Prostate gland (tissue), 2 donors: Measurements from ENCODE around the gene GLTP. TPM values are rescaled to one million over a fixed set of nuclear protein-coding genes. Genes with fewer than 3 reads are reported as not detected.

Experiments
- DNase-seq: peaks from one replicate; pipeline ENCODE4 v3.0.0-alpha.2; 2019; ENCODE audit warnings: low spot score
- H3K27ac ChIP-seq, 2 donors: fragments of 200-600 bp; sonication (generic); 2 replicates each; pipeline ENCODE4 v1.5.1; 2017 to 2019
- H3K27me3 ChIP-seq: fragments of 200-600 bp; sonication (generic); replicated peaks from 2 replicates; pipeline ENCODE4 v1.5.1; 2019; ENCODE audit not compliant: insufficient read depth
- H3K36me3 ChIP-seq, 2 donors: fragments of 200-600 bp; sonication (generic); 1 replicate in 1 of 2; 2 replicates in 1 of 2; pipeline versions ENCODE4 v1.5.1 to v1.8.1; 2017 to 2019
- H3K4me1 ChIP-seq: fragments of 200-600 bp; sonication (generic); replicated peaks from 2 replicates; pipeline ENCODE4 v1.5.1; 2019
- H3K4me3 ChIP-seq, 2 donors: fragments of 200-600 bp; sonication (generic); 2 replicates each; pipeline ENCODE4 v1.5.1; 2017 to 2019
- H3K9me3 ChIP-seq: fragments of 200-600 bp; sonication (generic); 2 replicates; pipeline ENCODE4 v1.5.1; 2017
- CTCF ChIP-seq, 4 experiments: fragments of 200-600 bp in 2 of 4; fragments of 450-650 bp in 2 of 4; sonication (generic) in 2 of 4; IDR thresholded peaks; 1 replicate in 3 of 4; 2 replicates in 1 of 4; pipeline ENCODE4 v1.5.1; 2016 to 2019; ENCODE audit warnings: antibody characterized with exemption in 4 of 4, mild to moderate bottlenecking in 2 of 4, moderate library complexity in 2 of 4
- POLR2A ChIP-seq: fragments of 450-650 bp; IDR thresholded peaks from one replicate; pipeline ENCODE4 v1.6.1; 2016; ENCODE audit warnings: antibody characterized with exemption, mild to moderate bottlenecking
- POLR2AphosphoS5 ChIP-seq: sonication (generic); formaldehyde crosslinking; IDR thresholded peaks from one replicate; pipeline ENCODE4 v1.6.1; 2017; ENCODE audit warnings: antibody characterized with exemption
- WGBS: methylation state at CpG from one replicate; pipeline ENCODE4 v1.1.5; 2018; 5-methylcytosine and 5-hydroxymethylcytosine counted together
- intact Hi-C: fragments of 100-400 bp; cut with DNase I; formaldehyde crosslinking; loops from one replicate; pipeline ENCODE4 v1.14.2; 2022
- total RNA-seq, 2 donors: library from RNA; depleted of rRNA; stranded (reverse); fragments of >200 nt; gene quantifications; one replicate each; pipeline ENCODE4 v1.1.0, GENCODE V29; 2016

GLTP gene
- total RNA-seq, 2 donors from 2014 or later: 67.2 to 87.1 TPM

- WGBS: 83% methylated on average over 13 of the region's 13 CpGs
- intact Hi-C loops: no loop called here
- H3K36me3 ChIP-seq: no peaks in the 10 kb centered on the region
- no peak overlapping the region for H3K27ac ChIP-seq
- H3K4me1 ChIP-seq: no peaks in the 10 kb centered on the region
- H3K27me3 ChIP-seq: no peaks in the 10 kb centered on the region
- no peak overlapping the region for H3K4me3 ChIP-seq
- no peaks in the 10 kb centered on the region for H3K9me3 ChIP-seq
- TF ChIP-seq POLR2AphosphoS5: no peak
- no peak for TF ChIP-seq POLR2A
- TF ChIP-seq CTCF (IDR thresholded peaks at IDR 0.05): no peak
- DNase-seq: no peak
Observed at GRCh38 chr12:109890620-109891170, 10.4 kb upstream of the GLTP start.

GRCh38 chr12:109888179-109889020 lies 8.1 kb upstream of the GLTP start:
- TF ChIP-seq POLR2AphosphoS5: no peak
- TF ChIP-seq CTCF (IDR thresholded peaks at IDR 0.05): no peak
- TF ChIP-seq POLR2A: no peak
- H3K27ac ChIP-seq: no peak overlapping the region
- no peaks in the 10 kb centered on the region for H3K4me1 ChIP-seq
- intact Hi-C loops: no loop called here
- 73% methylated on average over 12 of the region's 12 CpGs for WGBS
- no peak overlapping the region for H3K4me3 ChIP-seq
- H3K36me3 ChIP-seq: no peaks in the 10 kb centered on the region
- no peaks in the 10 kb centered on the region for H3K9me3 ChIP-seq
- DNase-seq: no peak
- H3K27me3 ChIP-seq: no peaks in the 10 kb centered on the region

- no peaks in the 10 kb centered on the region for H3K9me3 ChIP-seq
- H3K4me3 ChIP-seq: no peak overlapping the region
- DNase-seq: no peak
- WGBS: 52% methylated on average over 10 of the region's 10 CpGs
- intact Hi-C loops: no loop called here
- H3K4me1 ChIP-seq: peaks cover 2% of the 10 kb centered on the region
- no peaks in the 10 kb centered on the region for H3K36me3 ChIP-seq
- TF ChIP-seq POLR2A: no peak
- no peak for TF ChIP-seq CTCF (IDR thresholded peaks at IDR 0.05)
- no peak for TF ChIP-seq POLR2AphosphoS5
- H3K27ac ChIP-seq: no peak overlapping the region
- H3K27me3 ChIP-seq: no peaks in the 10 kb centered on the region
Observed at GRCh38 chr12:109885616-109886015, 5.3 kb upstream of the GLTP start.

GRCh38 chr12:109883461-109883860 lies 3.1 kb upstream of the GLTP start:
- DNase-seq: no peak
- Histone ChIP-seq H3K27me3 (no peaks in the 10 kb centered on the region), H3K27ac (no peak overlapping the region), H3K9me3 (no peaks in the 10 kb centered on the region), H3K36me3 (no peaks in the 10 kb centered on the region), H3K4me3 (no peak overlapping the region), H3K4me1 (peaks cover 3% of the 10 kb centered on the region)
- intact Hi-C loops: no loop called here
- WGBS: 64% methylated on average over 4 of the region's 4 CpGs
- TF ChIP-seq CTCF (IDR thresholded peaks at IDR 0.05): no peak
- no peak for TF ChIP-seq POLR2AphosphoS5
- TF ChIP-seq POLR2A: no peak

- intact Hi-C loops: loop anchor here (2.0 kb wide), 1 partner anchor 77 kb away; no protein-coding TSS in a partner anchor
- no peak for DNase-seq
- no peaks in the 10 kb centered on the region for H3K36me3 ChIP-seq
- WGBS: 95% methylated on average over 2 of the region's 2 CpGs
- TF ChIP-seq POLR2A: no peak
- no peak for TF ChIP-seq CTCF (IDR thresholded peaks at IDR 0.05)
- no peak for TF ChIP-seq POLR2AphosphoS5
- H3K27ac ChIP-seq: no peak overlapping the region
- no peak overlapping the region for H3K4me3 ChIP-seq
- no peaks in the 10 kb centered on the region for H3K27me3 ChIP-seq
- H3K9me3 ChIP-seq: no peaks in the 10 kb centered on the region
- peaks cover 3% of the 10 kb centered on the region for H3K4me1 ChIP-seq
Observed at GRCh38 chr12:109881752-109882151, 1.4 kb upstream of the GLTP start.
